ENCODE measurements around the gene HDLBP. TPM values are rescaled to one million over a fixed set of nuclear protein-coding genes. Genes with fewer than 3 reads are reported as not detected.
"Not testable (repeated sequence)": the region's sequence is repeated elsewhere in the genome, so short reads cannot be mapped to it uniquely, and the experiment has no call there.

HDLBP gene
- polyA plus RNA-seq, 10 donors = 325 to 426 (median 361) TPM

DNA sequence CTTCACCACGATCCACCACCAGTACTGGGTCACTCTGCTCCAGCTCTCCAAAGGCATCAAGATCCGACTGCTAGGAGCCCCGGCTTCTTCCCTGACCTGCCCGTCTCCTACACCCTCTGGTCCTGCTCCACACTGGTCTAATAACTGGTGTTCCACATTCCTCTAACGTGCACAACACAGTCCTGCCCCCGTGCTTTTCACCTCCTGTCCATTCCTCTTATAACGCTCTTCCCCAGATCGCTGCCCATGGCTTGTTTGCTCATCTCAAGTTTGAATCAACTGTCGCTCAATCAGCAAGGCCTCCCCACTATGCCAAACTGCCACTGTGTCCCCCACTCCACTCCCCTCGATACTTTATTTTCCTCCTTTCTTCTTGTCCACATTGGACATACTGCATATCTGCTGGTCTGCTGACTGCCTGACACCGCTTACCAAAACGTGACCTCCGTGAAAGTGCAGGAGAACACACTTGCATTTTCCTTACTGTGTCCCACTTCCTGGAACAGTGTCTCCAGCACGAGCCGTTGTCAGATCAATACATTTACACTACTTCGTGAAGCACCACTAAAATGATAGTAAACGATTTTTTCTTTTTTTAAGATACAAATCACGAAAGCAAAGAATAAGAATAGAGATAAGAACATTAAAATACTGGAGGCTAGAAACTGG lies 6.5 kb downstream of the HDLBP start:
- DNase-seq = no peak

DNA sequence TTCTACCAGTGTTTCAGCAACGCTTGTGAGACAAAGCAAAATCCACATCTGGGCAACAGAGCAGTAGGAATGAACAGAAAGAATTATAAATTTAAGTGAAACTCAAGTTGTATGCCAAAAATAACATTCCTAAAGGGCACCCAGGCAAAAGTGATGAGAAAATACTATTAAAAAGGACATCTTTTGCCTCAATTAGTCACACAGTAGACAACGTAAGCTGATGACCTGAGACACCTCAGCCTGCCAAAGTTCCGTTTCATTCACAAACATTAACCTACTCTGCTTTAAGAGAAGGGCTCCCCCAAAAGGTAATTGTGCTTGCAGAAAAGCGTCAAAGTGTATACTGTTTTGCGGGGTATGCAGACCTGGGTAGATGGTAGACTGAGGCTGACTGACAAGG lies 7.2 kb downstream of the HDLBP start:
- no peak for DNase-seq

DNA sequence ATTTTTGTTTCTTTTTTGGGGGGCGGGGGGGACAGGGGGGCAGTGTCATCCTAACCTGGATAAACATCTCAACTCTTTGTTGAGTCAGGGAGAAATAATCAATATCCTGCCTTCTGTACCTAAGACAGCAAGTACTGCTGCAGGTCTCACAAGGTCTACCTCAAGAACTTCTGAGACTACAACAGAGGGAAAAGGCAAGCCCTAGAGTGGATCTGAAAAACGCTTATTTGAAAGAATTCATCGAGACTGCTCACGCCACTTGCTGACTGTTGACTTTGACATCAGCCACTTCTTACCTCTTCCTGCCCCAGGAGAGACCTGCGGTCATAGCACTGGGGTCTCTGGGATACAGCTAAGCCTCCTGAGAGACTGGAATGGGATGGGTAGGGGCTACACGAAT lies 8.4 kb downstream of the HDLBP start:
- no peak for DNase-seq

DNA sequence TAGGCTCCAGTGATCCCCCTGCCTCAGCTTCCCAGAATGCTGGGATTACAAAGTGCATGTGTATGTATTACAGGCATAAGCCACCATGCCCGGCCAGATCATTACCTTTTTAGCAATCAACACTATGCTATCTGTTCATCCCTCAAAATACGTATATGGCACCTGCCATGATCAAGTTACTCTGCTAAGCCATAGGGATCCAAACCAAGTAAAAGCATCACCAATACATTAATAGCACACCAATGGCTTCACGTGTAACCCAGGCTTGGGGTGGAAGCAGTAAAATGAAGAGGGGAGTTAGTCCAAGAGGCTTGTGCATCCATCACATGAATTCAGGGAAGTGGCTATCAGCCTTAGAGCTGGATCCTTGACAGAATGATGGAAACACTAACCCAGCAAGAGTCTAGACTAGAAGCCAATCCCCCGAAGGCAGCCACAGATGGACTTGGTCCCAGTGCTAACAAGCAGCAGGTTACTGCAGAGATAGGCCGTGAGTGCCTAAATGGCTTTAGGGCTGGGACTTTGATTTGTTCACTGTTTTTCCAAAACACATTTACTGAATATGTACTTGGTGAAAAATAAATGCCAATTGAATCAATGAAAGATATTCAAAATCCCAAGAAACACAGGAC lies 11.3 kb downstream of the HDLBP start:
- DNase-seq = no peak

DNA sequence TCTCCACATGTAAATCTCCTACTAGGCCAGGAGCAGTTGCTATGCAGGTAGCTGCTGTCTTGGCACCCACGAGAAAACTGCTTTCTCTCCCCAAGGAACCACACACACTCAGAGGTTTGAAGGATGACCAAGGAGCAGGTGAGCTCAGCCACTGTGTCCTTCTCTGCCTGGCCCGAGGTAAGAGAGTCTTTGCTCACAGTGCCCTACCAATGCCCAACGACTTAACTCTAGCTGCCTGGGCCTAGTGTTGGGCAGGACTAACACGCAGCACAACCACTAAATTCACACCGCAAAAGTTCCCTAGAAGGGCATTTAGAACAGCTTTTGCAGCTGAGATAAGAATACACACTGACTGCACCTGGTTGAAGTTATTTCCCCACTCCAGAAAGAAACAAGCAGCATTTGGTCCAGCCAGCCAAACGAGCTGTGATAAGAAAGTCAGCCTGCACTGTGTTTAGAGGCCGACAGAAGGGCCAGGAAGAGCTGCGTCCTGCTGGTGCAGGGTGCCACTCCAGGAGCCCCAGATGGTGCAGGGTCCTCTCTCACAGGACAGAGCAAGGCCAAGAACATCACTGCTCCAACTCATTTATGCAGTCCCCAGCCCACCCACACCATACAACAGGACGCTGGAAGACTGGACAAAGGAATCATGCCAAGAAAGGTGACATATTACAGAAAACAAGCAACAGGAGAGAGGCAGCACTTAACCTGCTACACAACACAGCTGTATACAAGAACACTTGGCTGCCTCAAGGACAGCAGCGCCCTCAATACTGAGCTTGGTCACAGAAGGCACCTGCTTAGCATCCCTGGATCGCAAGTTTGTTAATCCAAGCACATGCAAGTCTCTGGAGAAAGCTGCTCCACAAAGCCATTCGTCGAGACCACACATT lies 12.5 kb downstream of the HDLBP start:
- no peak for DNase-seq

DNA sequence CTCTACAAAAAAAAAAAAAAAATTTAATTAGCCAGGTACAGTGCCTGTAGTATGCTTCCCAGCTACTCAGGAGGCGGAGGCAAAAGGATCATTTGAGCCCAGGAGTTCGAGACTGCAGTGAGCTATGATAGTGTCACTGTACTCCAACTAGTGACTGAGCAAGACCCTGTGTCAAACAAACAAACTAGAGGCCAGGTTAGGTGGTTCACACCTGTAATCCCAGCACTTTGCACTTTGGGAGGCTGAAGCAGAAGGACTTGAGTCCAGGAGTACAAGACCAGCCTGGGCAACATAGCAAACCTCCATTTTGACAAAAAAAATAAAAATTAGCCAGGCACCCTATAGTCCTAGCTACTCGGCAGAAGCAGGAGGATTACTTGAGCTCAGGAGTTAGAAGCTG lies 13.4 kb downstream of the HDLBP start:
- no peak for DNase-seq

DNA sequence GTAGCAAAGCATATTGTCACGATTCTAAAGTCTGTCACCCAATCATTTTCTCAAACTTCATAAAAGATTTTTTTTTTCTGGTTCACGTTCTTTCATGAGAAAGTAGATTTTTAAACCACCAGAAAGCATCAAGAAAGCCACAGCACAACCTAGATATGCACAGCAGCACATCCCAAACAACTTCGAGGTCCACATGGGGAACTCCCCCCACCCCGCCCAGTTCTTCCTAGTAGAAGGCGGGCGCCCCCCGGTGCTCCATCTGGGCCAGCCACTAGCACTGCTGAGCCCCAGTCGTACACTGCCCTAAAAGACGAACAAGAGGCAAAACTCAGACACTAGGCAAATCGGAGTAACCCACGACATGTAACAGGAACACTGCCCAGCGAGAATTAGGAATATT lies 15.5 kb downstream of the HDLBP start:
- no peak for DNase-seq

DNA sequence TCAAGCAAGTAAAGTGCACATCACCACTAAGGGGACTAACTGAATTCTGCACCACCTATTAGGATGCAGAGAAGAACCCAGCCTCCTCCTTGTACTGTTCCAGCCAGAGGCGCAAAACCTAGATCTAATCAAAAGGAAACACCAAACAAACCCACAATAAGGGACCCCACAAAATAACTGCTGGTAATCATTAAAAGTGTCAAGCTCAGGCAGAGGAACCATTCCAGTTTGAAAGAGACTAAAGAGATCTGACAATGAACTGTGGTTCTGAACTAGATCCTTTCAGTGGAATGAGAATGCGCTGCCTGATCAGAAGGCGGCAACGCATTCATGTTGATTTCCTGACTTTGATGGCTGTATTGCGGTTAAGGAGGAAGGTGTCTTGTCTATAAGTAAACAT lies 16.8 kb downstream of the HDLBP start:
- DNase-seq = no peak

DNA sequence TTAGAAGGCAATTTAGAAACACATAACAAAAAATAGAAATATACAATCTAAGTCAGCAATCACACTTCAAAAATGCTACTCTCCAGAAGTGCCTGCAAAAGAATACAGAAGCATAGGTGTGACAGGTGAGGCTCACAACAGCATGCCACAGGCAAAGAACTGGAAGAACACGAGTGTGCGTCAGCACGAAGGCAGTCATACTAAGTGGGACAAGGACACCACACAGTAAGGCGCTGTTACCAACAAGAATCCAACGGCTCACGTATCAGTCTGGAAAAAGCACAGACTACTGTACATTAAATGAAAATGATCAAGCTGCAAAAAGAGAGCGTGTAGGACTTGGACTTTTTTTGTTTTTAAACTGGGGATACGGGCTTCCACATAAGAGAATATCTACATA lies 18.7 kb downstream of the HDLBP start:
- no peak for DNase-seq

DNA sequence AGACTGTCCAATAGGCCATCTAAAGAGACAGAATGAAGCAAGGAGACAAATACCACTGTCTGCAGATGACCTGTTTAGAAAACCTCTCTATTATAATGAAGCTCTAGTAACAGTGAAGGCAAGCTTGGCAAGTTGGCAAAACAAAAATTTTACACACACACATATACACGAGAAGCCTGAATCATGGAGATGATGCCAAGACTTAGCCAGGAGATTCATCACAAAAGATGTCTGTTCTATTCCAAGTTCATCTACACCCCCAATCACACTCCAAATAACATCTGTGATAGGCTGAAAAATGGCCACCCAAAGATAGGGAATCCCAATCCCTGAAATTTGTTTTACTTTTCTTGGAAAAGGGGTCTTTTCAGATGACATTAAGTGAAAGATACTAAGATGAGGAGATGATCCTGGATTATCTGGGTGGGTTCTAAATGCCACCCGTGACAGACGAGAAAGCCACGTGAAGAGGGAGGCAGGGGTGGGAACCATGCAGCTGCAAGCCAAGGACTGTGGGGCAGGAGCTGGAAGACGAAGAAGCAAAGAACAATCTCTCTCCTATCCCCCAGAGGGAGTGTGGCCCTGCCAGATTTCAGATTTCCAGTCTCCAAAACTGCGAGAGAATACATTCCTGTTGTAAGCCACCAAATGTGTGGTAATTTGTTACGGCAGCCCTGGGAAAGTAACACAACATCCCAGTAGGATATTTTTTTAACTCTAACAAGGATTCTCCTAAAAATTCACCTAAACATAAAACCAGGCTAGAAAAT lies 20.0 kb downstream of the HDLBP start:
- no peak for DNase-seq

DNA sequence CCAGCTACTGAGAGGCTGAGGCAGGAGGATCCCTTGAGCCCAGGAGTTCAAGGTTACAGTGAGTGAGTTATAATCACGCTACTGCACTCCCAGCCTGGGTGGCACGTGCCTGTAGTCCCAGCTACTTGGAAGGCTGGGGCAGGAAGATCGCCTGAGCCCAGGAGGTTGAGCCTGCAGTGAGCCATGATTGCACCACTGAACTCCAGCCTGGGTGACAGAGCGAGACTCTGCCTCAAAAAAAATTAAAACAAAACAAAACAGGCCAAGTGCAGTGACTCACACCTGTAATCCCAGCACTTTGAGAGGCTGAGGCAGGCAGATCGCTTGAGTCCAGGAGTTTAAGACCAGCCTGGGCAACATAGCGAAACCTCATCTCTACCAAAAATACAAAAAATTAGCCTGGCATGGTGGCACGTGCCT lies 22.1 kb downstream of the HDLBP start:
- not testable (repeated sequence) for DNase-seq

DNA sequence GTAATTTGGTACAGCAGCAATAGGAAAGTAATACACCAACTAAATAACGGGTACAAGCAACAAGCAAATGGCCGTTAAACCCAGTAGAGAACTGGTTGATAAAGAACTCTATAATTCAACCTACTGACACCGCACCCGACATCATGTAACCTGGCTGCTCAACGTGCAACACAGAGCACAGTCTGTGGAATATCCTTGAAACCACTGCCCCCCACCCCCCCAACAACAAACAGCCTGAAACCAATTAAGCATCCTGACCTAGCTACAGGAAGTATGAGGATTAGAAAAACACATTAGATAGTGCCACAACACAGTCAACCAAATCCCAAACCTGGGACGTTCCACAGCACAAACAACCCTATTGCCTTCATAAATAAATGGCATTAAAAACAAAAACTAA lies 23.5 kb downstream of the HDLBP start:
- DNase-seq = no peak

DNA sequence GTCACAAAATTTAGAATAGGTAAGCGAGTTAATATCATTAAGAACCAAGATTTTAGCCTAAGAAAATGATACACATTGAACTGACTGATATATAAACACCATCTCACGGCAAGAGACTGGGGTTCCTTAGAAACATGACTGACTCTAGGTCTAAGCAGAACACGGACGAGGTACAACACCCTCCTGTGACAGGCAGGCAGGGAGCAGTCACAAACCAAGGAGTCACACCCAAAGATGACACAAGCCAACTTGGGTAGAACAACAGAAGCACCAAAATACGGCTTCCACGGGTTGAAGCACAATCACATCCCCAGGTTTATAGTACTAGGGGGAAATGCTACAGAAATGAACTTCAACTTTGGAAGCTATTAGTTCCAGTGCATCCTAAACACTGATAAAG lies 24.3 kb downstream of the HDLBP start:
- no peak for DNase-seq

DNA sequence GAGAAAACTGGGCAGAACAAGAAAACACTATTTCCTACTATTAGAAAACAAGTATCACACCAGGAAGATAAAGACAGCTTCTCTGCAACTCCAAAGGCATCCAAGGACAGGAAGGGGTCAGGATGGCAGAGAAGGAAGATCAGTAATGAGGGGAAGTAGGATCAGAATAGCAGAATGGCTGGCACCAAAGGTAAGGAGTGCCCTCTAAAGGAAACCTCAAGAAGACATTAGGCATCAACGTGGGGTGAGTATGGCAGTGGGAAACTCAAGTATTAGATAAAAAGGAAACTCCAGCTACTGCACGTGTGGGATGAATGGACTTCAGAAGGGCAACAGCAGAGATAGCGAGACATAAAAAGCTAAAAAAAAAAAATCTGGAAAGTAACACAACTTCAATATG lies 25.9 kb downstream of the HDLBP start:
- no peak for DNase-seq

DNA sequence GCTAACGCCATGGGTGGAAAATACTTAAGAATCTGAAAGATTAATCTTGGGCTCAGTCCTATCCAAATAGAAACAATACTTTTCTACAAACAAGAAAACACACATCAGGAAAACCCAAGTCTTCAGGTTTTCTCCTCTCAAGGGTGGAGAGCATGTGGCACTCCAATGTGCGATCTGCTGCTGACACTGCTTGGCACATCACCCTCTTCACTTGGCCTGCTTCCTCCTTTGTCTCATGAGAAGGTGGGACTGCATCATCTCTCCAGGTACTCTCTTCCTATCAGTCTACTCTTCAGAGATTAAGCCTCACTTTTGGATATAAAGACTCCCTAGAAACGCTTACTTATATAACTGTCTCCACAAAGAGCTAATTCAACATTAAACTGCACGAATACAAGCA lies 26.4 kb downstream of the HDLBP start:
- no peak for DNase-seq

DNA sequence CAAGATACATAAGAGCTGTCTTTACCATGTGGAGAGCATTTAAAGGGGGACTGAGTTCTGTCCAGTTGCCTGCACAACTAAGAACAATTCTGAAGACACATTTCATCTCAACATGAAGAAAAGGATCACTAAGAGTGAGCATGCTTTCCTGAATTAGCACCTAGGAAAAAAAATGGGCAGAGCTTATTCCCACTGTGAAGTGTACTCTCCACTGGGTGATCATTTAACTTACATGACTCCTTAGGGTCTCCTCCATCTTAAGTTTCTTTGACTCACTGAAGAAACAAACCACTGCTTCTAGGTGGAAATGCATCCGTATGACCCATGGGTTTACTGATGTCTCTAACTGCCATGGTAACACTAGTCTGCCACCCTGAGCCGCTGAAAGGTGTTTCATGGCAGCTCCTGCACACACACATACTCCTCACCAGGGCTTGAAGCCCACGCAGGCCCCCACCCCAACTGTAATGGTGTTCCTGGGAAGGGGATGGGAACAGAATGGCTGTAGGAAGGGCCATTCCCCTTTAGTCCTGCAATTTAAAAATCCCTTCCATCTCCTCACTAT lies 27.1 kb downstream of the HDLBP start:
- no peak for DNase-seq

DNA sequence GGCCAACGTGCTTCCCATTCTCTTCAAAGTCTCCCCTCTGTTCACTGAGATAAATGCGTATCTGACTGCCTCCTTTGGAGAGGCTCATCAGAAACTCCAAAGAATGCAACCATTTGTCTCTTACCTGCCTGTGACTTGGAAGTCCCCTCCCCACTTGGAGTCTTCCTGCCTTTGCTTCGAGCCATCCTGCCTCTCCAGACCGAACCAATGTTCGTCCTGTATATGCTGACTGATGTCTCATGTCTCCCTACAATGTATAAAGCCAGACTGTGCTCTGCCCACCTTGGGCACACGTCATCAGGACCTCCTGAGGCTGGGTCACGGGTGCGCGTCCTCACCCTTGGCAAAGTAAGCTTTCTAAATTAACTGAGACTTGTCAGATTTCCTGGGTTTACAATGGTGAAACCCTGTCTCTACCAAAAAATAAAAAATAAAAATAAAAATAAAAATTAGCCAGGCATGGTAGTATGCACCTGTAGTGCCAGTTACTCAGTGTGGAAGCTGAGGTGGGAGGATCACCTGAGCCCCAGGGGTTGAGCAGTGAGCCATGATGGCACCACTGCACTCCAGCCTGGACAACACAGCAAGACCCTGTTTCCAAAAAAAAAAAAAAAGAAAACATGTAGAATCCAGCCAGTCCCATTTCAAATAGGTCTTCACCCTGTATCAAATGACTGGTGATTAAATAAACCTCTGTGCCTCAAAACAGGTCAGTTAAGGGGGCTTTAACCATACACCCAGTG lies 29.0 kb downstream of the HDLBP start:
- DNase-seq = no peak

DNA sequence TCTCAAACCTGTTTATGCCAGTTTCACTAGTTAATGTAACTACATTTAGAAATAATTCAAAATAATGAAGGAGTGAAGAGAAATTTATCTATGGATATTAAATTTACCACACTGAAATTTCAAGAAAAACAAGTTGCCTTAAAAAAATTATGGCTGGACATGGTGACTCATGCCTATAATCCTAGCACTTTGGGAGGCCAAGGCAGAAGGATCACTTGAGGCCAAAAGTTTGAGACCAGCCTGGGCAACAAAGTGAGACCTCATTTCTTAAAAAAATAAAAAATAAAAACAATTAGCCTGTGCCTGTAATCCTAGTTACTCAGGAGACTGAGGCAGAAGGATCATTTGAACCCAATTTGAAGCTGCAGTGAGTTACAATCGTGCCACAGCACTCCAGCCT lies 29.9 kb downstream of the HDLBP start:
- no peak for DNase-seq

DNA sequence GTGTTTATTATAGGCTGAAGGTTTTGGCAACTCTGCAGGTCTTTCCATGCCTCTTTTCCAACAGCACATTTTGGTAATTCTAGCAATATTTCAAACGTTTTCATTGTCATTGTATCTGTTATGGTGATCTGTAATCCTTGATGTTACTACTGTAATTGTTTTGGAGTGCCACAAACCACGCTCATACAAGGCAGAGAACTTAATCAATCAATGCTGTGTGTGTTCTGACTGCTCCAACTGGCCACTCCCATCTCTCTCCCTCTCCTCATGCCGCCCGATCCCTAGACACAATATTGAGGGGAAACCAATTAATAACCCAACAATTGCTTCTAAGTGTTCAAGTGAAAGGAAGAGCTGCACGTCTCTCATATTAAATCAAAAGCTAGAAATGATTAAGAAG lies 32.9 kb downstream of the HDLBP start:
- no peak for DNase-seq

DNA sequence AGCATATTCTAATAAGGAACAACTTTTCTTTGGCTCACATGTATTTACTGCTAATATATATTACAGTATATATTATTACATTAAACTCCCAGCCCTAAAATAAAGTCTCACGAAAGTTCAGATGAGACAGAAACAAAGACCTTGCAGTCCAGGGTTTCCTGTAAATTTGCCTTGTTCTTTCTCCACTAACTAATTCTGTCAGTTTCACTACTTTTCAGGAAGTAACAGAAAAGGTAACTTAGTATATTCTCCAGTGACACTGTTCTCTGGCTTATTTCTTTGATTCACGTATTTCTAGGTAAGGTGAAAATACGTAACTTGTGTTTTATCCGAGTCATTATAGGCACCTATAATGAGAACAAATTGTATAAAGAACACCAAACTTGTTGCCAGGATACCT lies 35.2 kb downstream of the HDLBP start:
- no peak for DNase-seq

DNA sequence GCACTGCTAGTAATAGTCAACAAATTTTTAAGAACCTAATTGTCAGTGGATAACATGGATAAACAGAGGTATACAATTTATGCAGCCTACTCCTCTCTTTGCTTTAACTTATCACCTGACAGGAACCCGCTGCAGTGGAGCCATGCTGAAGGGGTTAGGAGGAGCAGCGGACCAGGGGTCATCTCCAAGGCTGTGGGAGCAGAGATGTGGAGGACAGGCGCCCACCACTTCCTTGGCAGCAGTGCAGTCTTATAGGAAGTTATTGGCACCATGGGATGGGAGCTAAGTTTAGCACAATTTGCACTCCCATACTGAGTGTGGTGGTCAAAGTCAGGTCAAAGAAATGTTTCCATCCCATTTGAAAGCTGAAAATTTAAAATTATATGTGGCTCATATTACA lies 35.6 kb downstream of the HDLBP start:
- no peak for DNase-seq
